Measurements from ENCODE around the gene PPIAL4G.
A peak's percentile ranks its signal among the peaks of the same experiment; 100 is the strongest.
"Not testable (repeated sequence)": the region's sequence is repeated elsewhere in the genome, so short reads cannot be mapped to it uniquely, and the experiment has no call there.

PPIAL4G gene

DNA sequence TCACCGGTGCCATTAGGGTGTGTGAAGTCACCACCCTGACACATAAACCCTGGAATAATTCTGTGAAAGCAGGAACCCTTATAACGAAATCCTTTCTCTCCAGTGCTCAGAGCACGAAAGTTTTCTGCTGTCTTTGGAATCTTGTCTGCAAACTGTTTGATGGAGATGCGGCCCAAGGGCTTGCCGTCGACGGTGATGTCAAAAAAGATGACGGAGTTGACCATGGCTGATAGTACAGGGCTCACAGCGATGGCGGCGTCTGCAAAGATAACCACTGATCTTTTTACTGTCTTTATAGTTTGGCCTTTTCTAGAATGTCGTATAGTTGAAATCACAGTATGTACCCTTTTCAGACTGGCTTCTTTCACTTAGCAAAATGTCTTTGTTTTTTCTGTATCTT is at the start of gene PPIAL4G:
PPIAL4G (minus strand) TSS at position 274 of the 400 bp plus-strand sequence; CDS start at position 224, 50 bp downstream.
- DNase-seq: not testable (repeated sequence)

- peak in 1 of 2 donors; percentile 0 for DNase-seq
These were observed 49.1 kb upstream of the PPIAL4G start for GRCh38 chr1:148532158-148532557.

DNA sequence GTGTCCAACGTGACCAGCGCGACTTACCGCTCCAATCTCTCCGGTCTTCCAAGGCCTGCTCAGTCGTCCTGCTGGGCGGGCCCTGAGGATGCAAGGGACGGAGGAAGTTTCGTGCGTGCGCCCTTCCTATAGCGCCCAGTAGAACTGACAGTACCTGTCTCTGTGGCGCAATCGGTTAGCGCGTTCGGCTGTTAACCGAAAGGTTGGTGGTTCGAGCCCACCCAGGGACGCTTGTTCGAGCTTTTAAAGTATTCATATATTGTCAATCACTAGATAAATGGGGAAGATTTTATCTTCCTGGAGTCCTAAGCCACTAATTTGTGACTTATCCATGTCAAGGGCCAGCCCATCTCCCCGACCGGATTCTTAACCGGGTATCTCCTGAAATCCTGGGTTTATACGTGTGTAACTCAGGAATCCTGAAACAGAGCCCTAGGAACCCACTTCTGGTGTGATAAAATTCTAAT is 46.0 kb upstream of the PPIAL4G start:
- DNase-seq: peak; percentile 2 to 6

DNA sequence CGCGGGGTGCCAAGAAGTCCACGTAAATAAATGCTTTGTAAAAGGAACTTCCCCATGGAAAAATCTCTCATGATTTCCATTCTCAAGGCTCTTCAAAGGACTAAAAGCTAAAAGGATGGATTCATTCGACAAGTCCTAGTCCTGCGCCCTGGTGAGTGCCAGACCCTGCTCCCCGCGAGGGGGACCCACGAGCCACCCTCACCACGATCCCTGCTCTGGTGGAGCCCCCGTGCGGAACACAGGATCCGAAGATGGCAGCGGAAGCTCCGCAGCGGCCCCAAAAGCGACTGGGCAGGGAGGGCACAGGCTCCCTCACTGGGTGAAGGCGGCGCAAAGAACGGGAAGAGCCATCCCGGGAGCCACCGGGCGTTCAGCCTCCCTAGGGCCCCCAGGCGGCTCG is 45.5 kb upstream of the PPIAL4G start:
- not testable (repeated sequence) for DNase-seq

GRCh38 chr1:148526587-148526986 is 43.5 kb upstream of the PPIAL4G start:
- DNase-seq: not testable (repeated sequence)

GRCh38 chr1:148523205-148524144 is 40.4 kb upstream of the PPIAL4G start:
- DNase-seq: not testable (repeated sequence)

DNA sequence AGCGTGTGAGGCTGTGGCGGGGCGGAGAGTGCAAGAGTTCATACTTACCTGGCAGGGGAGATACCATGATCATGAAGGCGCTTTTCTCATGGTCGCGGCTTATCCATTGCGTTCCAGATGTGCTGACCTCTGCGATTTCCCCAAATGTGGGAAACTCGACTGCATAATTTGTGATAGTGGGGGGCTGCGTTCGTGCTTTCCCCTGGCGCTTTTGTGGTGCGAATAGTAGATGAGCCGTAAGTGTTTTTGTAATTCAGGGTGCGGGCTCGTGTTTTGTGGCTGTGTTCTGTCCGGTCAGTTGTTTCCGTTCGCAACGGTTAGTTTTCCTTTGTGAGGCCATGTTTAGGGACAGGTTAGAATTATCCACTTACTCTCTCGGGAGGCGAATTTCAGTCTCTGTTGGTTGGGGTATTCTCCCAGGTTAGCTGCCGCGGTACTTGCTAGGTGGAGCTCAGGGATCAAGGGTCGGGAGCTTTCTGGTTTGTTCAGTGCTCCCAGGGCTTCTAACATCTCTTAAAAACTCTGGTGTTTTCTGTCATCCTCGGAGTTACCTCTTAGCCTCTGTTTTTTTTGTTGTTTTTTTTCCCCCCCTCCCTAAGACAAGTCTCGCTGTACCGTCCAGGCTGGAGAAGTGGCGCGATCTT is 39.6 kb upstream of the PPIAL4G start:
- DNase-seq: peak; percentile 98 to 99

DNA sequence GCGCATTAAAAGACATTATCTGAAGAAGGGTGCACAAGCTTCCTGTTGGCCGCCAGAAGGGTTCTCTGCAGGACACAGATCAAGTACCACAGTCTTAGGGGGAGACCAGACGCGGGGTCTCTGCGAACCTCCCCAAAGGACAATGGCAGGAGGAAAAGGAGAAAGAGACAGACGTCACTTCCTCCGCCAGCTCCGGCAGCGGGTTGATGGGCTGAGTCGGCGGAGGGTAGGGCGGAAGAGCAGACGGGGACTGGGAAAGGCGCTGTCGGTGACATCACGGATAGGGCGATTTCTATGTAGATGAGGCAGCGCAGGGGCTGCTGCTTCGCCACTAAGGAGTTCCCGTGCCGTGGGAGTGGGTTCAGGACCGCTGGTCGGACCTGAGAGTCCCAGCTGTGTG is 39.0 kb upstream of the PPIAL4G start:
- peak; percentile 76 to 84 for DNase-seq

DNA sequence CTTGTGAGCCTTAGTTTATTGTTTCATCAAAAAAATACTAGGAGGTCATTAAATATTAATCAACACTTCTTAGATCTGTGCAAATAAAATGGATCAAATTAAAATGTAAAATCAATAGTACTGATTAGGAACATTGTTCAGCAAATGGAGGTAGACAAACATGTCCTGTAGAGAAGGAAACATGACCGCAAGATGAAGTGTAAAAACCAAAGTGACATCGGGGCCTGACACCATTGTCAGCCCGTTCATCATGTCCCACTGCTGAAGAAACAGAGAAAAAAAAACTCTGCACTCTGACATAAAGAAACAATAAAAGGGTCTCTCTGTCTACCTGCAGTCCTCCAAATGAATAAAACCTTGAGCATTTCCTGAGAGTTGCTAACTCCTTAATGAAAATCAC is 31.2 kb upstream of the PPIAL4G start:
- not testable (repeated sequence) for DNase-seq

DNA sequence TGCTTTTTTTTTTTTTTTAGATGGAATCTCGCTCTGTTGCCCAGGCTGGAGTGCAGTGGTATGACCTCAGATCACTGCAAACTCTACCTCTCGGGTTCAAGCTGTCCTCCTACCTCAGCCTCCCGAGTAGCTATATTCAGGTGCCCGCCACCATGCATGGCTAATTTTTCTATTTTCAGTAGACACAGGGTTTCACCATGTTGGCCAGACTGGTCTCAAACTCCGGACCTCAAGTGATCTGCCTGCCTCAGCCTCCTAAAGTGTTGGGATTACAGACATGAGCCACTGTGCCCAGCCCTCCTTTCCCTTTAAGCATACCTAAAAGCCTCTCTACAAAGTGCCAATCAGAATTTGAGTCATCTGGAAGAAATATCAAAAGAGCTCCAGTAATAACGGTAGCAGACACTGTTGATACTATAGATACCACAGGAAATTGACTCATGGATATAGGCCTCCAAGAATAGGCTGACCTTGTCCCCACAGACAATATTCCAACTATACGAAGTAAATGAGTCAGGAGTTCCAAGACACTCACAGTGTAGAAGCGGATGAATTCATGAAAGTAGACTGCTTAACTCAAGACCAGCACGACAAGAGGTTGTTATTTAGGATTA is 29.6 kb upstream of the PPIAL4G start:
- DNase-seq: not testable (repeated sequence)

DNA sequence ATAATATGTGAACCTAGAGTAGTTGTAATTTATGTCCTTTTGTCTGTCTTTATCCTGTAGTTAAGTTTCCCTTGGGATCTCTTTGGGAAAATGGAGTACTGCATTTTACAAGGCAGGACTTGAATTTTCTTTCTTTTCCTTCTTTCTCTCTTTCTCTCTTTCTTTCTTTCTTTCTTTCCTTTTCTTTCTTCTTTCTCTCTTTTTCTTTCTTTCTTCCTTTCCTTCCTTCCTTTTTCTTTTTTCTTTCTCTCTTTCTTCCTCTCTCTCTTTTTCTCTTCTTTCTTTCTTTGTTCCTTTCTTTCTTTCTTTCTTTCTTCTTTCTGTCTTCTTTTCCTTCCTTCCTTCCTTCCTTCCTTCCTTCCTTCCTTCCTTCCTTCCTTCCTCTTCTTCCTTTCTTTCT is 10.8 kb upstream of the PPIAL4G start:
- not testable (repeated sequence) for DNase-seq

DNA sequence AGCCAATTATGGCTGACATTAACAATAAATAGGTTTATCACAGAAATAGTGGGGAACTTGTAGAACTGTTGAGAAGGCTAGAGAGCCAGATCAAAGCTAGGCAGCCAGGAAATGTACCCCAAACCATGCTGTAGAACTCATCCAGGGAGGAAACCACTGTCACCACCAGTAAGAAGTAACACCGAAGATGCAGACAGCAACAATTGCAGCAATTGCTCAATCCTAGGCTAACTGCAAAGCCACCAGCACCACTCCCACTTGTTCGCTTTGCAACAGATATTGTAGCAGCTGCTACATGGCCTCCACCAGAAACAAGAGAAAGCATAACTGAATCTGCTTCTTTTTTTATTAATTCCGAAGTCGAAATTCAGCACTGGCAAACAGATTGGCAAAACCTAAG is 2.0 kb downstream of the PPIAL4G start:
- not testable (repeated sequence) for DNase-seq

DNA sequence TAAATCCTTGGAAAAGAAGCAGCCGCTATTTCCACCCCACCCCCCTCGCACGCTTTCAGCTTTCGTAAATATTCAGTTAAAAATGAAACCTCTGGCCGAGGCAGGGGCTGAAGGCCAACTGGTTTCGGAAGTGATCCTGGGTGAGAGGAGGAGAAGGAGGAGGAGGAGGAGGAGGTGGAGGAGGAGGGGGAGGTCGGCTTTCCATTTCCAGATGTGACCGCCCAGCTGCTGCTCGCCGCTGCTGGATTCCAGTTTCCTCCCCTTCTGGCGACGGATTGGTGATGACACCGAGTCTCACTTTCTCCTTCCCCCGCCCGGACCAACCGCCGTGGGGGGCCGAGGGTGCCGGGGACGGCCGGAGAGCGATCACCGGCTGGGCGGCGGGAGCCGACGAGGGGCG is 23.4 kb downstream of the PPIAL4G start:
- DNase-seq: not testable (repeated sequence)

GRCh38 chr1:148458901-148459581 is 24.1 kb downstream of the PPIAL4G start:
- DNase-seq: not testable (repeated sequence)

DNA sequence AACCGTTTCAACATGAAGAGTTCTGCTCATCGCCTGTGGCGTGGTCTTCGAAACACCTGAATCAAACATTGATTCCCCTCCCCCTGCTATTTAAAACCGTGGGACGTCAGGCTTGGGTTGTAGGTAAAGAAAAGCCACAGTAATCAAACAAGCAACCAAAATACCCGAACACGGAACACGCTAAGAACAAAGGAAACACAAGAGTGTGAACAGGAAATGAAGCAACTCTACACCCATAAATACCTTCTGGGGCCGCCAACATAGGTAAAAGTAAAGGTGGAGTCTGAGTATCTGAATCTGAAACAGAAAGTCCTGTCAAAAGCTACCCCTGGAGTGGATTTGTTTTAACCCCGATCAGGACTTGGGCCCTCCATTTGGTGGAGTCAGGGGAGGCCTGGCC is 24.7 kb downstream of the PPIAL4G start:
- DNase-seq: not testable (repeated sequence)

DNA sequence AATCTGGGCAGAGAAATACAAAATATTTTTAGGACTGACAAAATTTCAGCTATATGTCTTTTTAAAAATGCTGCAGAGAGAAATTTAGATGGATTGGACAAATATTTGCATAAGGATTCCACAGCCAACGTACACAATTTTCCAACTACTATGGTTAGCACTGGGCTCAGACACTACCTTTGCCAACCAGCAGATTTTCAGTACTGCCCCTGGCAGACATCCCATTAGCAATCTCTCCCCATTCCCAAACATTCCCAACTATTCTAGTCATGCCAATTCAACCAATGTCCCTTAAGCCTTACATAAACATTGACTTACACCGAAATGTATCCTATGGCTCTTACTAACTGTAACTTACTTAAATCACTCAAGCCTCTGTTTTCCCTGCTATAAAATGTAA is 30.3 kb downstream of the PPIAL4G start:
- not testable (repeated sequence) for DNase-seq

GRCh38 chr1:148439654-148440325 is 43.3 kb downstream of the PPIAL4G start:
- DNase-seq: not testable (repeated sequence)

GRCh38 chr1:148435406-148435805 is 47.7 kb downstream of the PPIAL4G start:
- no peak for DNase-seq

GRCh38 chr1:148434832-148435231 is 48.3 kb downstream of the PPIAL4G start:
- DNase-seq: no peak

- DNase-seq: not testable (repeated sequence)
These were observed 50.2 kb downstream of the PPIAL4G start for GRCh38 chr1:148432916-148433317.
